Measurements from ENCODE around the gene CFAP58. TPM values are rescaled to one million over a fixed set of nuclear protein-coding genes. Genes with fewer than 3 reads are reported as not detected.

Gene CFAP58
- total and polyA plus RNA-seq, 8 donors, result 0.12 to 0.58 (median 0.20) TPM; not detected in 3

- intact Hi-C loops (cut with DNase I; ENCODE audit: low total_unique reads), result loop anchor here (5.0 kb wide), 1 partner anchor 36 kb away; no protein-coding TSS in a partner anchor
- DNase-seq, result no peak
- Histone ChIP-seq H3K4me1 (peaks cover 0 to 24% (median 13%) of the 10 kb centered on the region in 4 donors), H3K27me3 (no peaks in the 10 kb centered on the region), H3K9me3 (no peaks in the 10 kb centered on the region), H3K27ac (no peak overlapping the region), H3K4me3 (no peak overlapping the region), H3K36me3 (peaks cover 37 to 60% (median 52%) of the 10 kb centered on the region in 4 donors)
- 84 to 97% (median 89%) methylated on average over 5 of the region's 5 CpGs for WGBS, 5 donors
- TF ChIP-seq CTCF (IDR thresholded peaks at IDR 0.05), result no peak
- no peak for TF ChIP-seq POLR2A (IDR thresholded peaks at IDR 0.05)
- TF ChIP-seq POLR2AphosphoS5 (IDR thresholded peaks at IDR 0.05), result no peak
- TF ChIP-seq EP300 (IDR thresholded peaks at IDR 0.05), result no peak
Observed at GRCh38 chr10:104311184-104311720, 42.4 kb upstream of the CFAP58 start.

GRCh38 chr10:104314591-104315485 lies 38.8 kb upstream of the CFAP58 start:
- DNase-seq, result no peak
- no peak overlapping the region for H3K4me3 ChIP-seq
- intact Hi-C loops (cut with DNase I; ENCODE audit: low total_unique reads), result loop anchor here (5.0 kb wide), 1 partner anchor 32 kb away; no protein-coding TSS in a partner anchor
- WGBS, 5 donors, result 91 to 98% (median 94%) methylated on average over 29 to 43 of the region's 43 CpGs
- no peaks in the 10 kb centered on the region for H3K27me3 ChIP-seq
- no peak overlapping the region for H3K27ac ChIP-seq
- no peak for TF ChIP-seq CTCF (IDR thresholded peaks at IDR 0.05)
- no peaks in the 10 kb centered on the region for H3K9me3 ChIP-seq
- peaks cover 29 to 50% (median 45%) of the 10 kb centered on the region in 4 donors for H3K4me1 ChIP-seq
- peaks cover 37 to 61% (median 52%) of the 10 kb centered on the region in 4 donors for H3K36me3 ChIP-seq

GRCh38 chr10:104315486-104315921 lies 38.1 kb upstream of the CFAP58 start:
- TF ChIP-seq CTCF (IDR thresholded peaks at IDR 0.05), result no peak
- TF ChIP-seq POLR2AphosphoS5 (IDR thresholded peaks at IDR 0.05), result no peak
- TF ChIP-seq EP300 (IDR thresholded peaks at IDR 0.05), result no peak
- TF ChIP-seq POLR2A (IDR thresholded peaks at IDR 0.05), result no peak
- no peak overlapping the region for H3K27ac ChIP-seq
- intact Hi-C loops (cut with DNase I; ENCODE audit: low total_unique reads), result no loop called here
- H3K9me3 ChIP-seq, result no peaks in the 10 kb centered on the region
- H3K4me1 ChIP-seq, result peaks cover 29 to 50% (median 43%) of the 10 kb centered on the region in 4 donors
- no peaks in the 10 kb centered on the region for H3K27me3 ChIP-seq
- H3K36me3 ChIP-seq, result peaks cover 37 to 58% (median 51%) of the 10 kb centered on the region in 4 donors
- no peak overlapping the region for H3K4me3 ChIP-seq
- 96 to 98% (median 98%) methylated on average over 18 to 22 of the region's 22 CpGs for WGBS, 5 donors
- DNase-seq, result no peak

- Histone ChIP-seq H3K4me1 (peaks cover 36 to 56% (median 49%) of the 10 kb centered on the region in 4 donors), H3K4me3 (no peak overlapping the region), H3K27ac (peak overlapping the region in 3 of 5 donors; percentile 63 to 66 (median 66)), H3K9me3 (no peaks in the 10 kb centered on the region), H3K27me3 (no peaks in the 10 kb centered on the region), H3K36me3 (peaks cover 37 to 48% (median 45%) of the 10 kb centered on the region in 4 donors)
- intact Hi-C loops (cut with DNase I; ENCODE audit: low total_unique reads), result no loop called here
- DNase-seq, result no peak
- no peak for TF ChIP-seq POLR2AphosphoS5 (IDR thresholded peaks at IDR 0.05)
- TF ChIP-seq EP300 (IDR thresholded peaks at IDR 0.05), result no peak
- no peak for TF ChIP-seq POLR2A (IDR thresholded peaks at IDR 0.05)
- TF ChIP-seq CTCF (IDR thresholded peaks at IDR 0.05), result no peak
- WGBS, 5 donors, result 84 to 93% (median 89%) methylated on average over 9 of the region's 9 CpGs
Observed at GRCh38 chr10:104316321-104317099, 37.1 kb upstream of the CFAP58 start.
